ENCODE measurements around the gene MID1IP1. TPM values are rescaled to one million over a fixed set of nuclear protein-coding genes. Genes with fewer than 3 reads are reported as not detected.

MID1IP1 gene
- total and polyA plus RNA-seq, 4 experiments from 2014 or later: 11.9 to 73.8 (median 46.2) TPM

DNA sequence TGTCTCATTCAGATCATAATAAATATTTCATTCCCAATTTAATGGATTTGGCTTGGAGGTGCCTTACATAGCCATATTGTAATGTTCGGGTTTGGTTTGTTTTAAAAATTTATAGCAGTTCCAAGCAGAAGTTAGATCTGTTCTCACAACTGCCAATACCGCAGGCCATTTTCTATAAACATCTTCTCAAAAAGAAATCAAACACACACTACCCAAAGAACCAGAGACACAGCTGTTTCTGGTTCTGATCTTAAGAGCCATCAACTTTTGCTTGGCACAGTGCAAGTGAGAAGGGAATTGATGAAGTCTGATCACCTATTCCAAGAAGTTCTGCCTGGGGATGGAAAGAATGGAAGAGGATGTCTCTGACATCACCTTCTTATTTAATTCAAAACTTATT, 22.9 kb downstream of the MID1IP1 start:
- intact Hi-C loops (cut with micrococcal nuclease): no loop called here
- POLR2A ChIA-PET (ENCODE audit: partially characterized antibody): no interaction called here

GRCh38 chrX:38831949-38832348, 30.7 kb downstream of the MID1IP1 start:
- Histone ChIP-seq H3K4me1 (ENCODE audit: insufficient read depth, low read length) (no peaks in the 10 kb centered on the region), H3K36me3 (ENCODE audit: insufficient read depth, low read length) (no peaks in the 10 kb centered on the region), H3K9me3 (ENCODE audit: control insufficient read depth in 1 of 2, low read length in 2 of 2) (no peaks in the 10 kb centered on the region), H3K27ac (ENCODE audit: low read depth, low read length) (no peak overlapping the region), H3K4me3 (ENCODE audit: low read length in 2 of 2) (no peak overlapping the region), H3K27me3 (ENCODE audit: insufficient read depth, low read length) (no peaks in the 10 kb centered on the region)
- Mint-ChIP-seq H3K4me3 (no peak overlapping the region), H3K9me3 (no peaks in the 10 kb centered on the region), H3K27me3 (no peaks in the 10 kb centered on the region), H3K4me1 (peaks cover 0 to 3% (median 0%) of the 10 kb centered on the region in 4 donors), H3K36me3 (no peaks in the 10 kb centered on the region), H3K27ac (no peak overlapping the region)
- no peak for DNase-seq
- CTCF ChIA-PET (ENCODE audit: partially characterized antibody): no interaction called here
- POLR2A ChIA-PET (ENCODE audit: partially characterized antibody): interaction anchor here (0.8 kb wide), 1 partner anchor 28 kb away, joined by 3 read pairs; no protein-coding TSS in a partner anchor
- intact Hi-C loops (cut with micrococcal nuclease): no loop called here

More for the DNA sequence above, 22.9 kb downstream of the MID1IP1 start:
- peaks cover 0 to 3% (median 0%) of the 10 kb centered on the region in 8 donors for H3K9me3 Mint-ChIP-seq
- H3K27ac Mint-ChIP-seq: no peak overlapping the region
- CTCF ChIA-PET (ENCODE audit: partially characterized antibody): no interaction called here
- Histone ChIP-seq H3K27ac (ENCODE audit: low read depth, low read length) (no peak overlapping the region), H3K4me1 (ENCODE audit: insufficient read depth, low read length) (peaks cover 11% of the 10 kb centered on the region), H3K27me3 (ENCODE audit: insufficient read depth, low read length) (no peaks in the 10 kb centered on the region), H3K9me3 (ENCODE audit: control insufficient read depth in 1 of 2, low read length in 2 of 2) (no peaks in the 10 kb centered on the region), H3K36me3 (ENCODE audit: insufficient read depth, low read length) (no peaks in the 10 kb centered on the region), H3K4me3 (ENCODE audit: low read length in 2 of 2) (no peak overlapping the region)
- no peaks in the 10 kb centered on the region for H3K36me3 Mint-ChIP-seq
- no peaks in the 10 kb centered on the region for H3K4me1 Mint-ChIP-seq
- no peak overlapping the region for H3K4me3 Mint-ChIP-seq
- H3K27me3 Mint-ChIP-seq: peaks cover 0 to 1% of the 10 kb centered on the region in 2 donors
- no peak for DNase-seq

DNA sequence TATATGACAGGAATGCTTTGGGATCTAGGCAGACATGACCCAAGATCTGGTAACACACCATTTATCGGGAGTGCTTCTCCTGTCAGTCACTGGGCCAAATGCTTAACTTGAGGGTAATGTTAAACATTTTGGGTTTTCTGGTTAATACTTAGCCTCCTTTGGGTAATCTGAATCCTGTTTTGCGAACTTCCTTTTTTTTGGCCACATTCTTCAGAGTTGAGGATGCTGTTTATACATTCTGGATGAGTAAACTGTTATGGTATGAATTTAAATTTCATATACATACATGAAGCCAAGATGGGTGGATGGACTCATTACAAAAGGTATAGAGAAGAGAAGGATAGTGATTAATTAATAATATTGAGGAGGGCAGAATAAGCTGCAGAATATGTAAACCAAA, 36.1 kb downstream of the MID1IP1 start:
- Mint-ChIP-seq H3K27ac (no peak overlapping the region), H3K4me1 (peaks cover 0 to 3% (median 0%) of the 10 kb centered on the region in 4 donors), H3K9me3 (peaks cover 0 to 2% (median 0%) of the 10 kb centered on the region in 8 donors), H3K27me3 (no peaks in the 10 kb centered on the region), H3K36me3 (no peaks in the 10 kb centered on the region), H3K4me3 (no peak overlapping the region)
- H3K4me3 ChIP-seq (ENCODE audit: low read length in 2 of 2): no peak overlapping the region
- ChIA-PET CTCF (ENCODE audit: partially characterized antibody) (no interaction called here), POLR2A (ENCODE audit: partially characterized antibody) (interaction anchor here (0.6 kb wide), 1 partner anchor 821 kb away, joined by 3 read pairs; no protein-coding TSS in a partner anchor)
- intact Hi-C loops (cut with micrococcal nuclease): no loop called here
- no peak for DNase-seq
- no peaks in the 10 kb centered on the region for H3K27me3 ChIP-seq (ENCODE audit: insufficient read depth, low read length)
- no peaks in the 10 kb centered on the region for H3K9me3 ChIP-seq (ENCODE audit: control insufficient read depth in 1 of 2, low read length in 2 of 2)
- H3K4me1 ChIP-seq (ENCODE audit: insufficient read depth, low read length): no peaks in the 10 kb centered on the region
- H3K36me3 ChIP-seq (ENCODE audit: insufficient read depth, low read length): no peaks in the 10 kb centered on the region
- H3K27ac ChIP-seq (ENCODE audit: low read depth, low read length): no peak overlapping the region

DNA sequence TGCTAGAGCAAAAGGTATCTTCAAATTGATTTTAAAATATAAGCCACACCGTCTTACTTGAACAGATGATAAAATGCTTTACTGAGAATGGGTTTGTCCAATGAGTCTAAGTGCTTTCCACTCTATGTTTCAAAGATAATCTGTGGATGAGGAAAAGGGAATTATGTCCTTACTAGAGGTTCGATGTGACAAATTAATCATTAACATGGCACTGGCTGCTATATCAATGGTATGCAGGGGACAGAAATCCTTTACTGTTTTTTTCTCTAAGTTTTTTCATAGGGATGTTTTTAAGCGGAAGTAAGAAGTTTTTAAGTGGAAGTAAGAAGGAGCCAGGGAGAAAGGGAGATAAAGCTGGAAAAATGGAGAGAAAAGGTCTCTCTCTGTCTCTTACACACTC, 38.0 kb downstream of the MID1IP1 start:
- H3K4me3 ChIP-seq (ENCODE audit: low read length in 2 of 2): no peak overlapping the region
- intact Hi-C loops (cut with micrococcal nuclease): no loop called here
- ChIA-PET CTCF (ENCODE audit: partially characterized antibody) (no interaction called here), POLR2A (ENCODE audit: partially characterized antibody) (interaction anchor here (0.7 kb wide), 1 partner anchor 72 kb away, joined by 3 read pairs; no protein-coding TSS in a partner anchor)
- Mint-ChIP-seq H3K9me3 (peaks cover 0 to 2% (median 0%) of the 10 kb centered on the region in 8 donors), H3K4me3 (no peak overlapping the region), H3K36me3 (no peaks in the 10 kb centered on the region), H3K4me1 (no peaks in the 10 kb centered on the region), H3K27me3 (no peaks in the 10 kb centered on the region), H3K27ac (no peak overlapping the region)
- H3K27me3 ChIP-seq (ENCODE audit: insufficient read depth, low read length): no peaks in the 10 kb centered on the region
- H3K36me3 ChIP-seq (ENCODE audit: insufficient read depth, low read length): no peaks in the 10 kb centered on the region
- no peaks in the 10 kb centered on the region for H3K9me3 ChIP-seq (ENCODE audit: control insufficient read depth in 1 of 2, low read length in 2 of 2)
- no peak overlapping the region for H3K27ac ChIP-seq (ENCODE audit: low read depth, low read length)
- no peak for DNase-seq
- H3K4me1 ChIP-seq (ENCODE audit: insufficient read depth, low read length): no peaks in the 10 kb centered on the region

DNA sequence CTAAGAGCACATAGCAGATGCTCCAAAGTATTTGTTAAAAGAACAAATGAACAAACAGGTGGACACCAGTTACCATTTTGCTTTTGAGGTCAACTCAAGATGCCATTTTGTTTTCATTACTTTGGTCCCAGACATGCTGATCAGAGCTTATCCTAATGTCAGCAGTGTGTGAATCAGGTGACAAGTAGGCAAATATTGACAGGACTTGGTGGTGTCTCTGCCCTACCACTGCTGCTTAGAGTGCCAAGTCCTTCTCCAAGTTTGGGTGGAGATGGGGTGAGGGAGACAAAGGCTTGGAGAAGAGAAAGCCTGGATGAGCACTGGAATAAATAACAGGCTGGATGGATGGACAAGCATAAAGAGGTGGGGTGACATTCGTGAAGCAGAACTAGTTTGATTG, 38.7 kb downstream of the MID1IP1 start:
- POLR2A ChIA-PET (ENCODE audit: partially characterized antibody): no interaction called here
- Mint-ChIP-seq H3K4me1 (no peaks in the 10 kb centered on the region), H3K27me3 (no peaks in the 10 kb centered on the region), H3K9me3 (peaks cover 0 to 2% (median 0%) of the 10 kb centered on the region in 8 donors), H3K36me3 (no peaks in the 10 kb centered on the region), H3K27ac (no peak overlapping the region), H3K4me3 (no peak overlapping the region)
- Histone ChIP-seq H3K9me3 (ENCODE audit: control insufficient read depth in 1 of 2, low read length in 2 of 2) (no peaks in the 10 kb centered on the region), H3K4me3 (ENCODE audit: low read length in 2 of 2) (no peak overlapping the region), H3K36me3 (ENCODE audit: insufficient read depth, low read length) (no peaks in the 10 kb centered on the region), H3K4me1 (ENCODE audit: insufficient read depth, low read length) (no peaks in the 10 kb centered on the region), H3K27me3 (ENCODE audit: insufficient read depth, low read length) (no peaks in the 10 kb centered on the region), H3K27ac (ENCODE audit: low read depth, low read length) (no peak overlapping the region)
- DNase-seq: no peak
- intact Hi-C loops (cut with micrococcal nuclease): no loop called here
- CTCF ChIA-PET (ENCODE audit: partially characterized antibody): no interaction called here

DNA sequence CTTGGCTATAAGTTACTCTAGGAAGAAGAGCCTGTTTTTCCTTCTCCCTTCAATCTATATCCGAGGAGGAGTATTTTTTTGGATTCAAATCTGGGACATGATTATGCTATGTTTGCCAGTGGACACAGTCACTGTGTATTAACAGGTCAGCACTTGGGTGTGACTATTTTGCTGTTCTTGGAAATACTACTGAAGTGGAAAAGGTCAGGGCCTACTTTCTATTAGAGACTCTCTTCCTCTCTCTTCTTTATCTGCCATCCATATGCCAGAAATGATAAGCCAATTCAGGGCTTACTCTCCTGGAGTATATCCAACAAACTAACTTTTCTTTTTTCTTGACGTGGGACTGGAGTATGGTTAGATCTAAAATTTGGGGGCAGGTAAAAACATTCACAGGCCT, 40.5 kb downstream of the MID1IP1 start:
- Mint-ChIP-seq H3K4me1 (peaks cover 4 to 10% (median 8%) of the 10 kb centered on the region in 4 donors), H3K36me3 (no peaks in the 10 kb centered on the region), H3K27me3 (no peaks in the 10 kb centered on the region), H3K27ac (no peak overlapping the region), H3K9me3 (peaks cover 0 to 2% (median 0%) of the 10 kb centered on the region in 8 donors), H3K4me3 (no peak overlapping the region)
- CTCF ChIA-PET (ENCODE audit: partially characterized antibody): no interaction called here
- Histone ChIP-seq H3K9me3 (ENCODE audit: control insufficient read depth in 1 of 2, low read length in 2 of 2) (no peaks in the 10 kb centered on the region), H3K36me3 (ENCODE audit: insufficient read depth, low read length) (no peaks in the 10 kb centered on the region), H3K4me3 (ENCODE audit: low read length in 2 of 2) (no peak overlapping the region), H3K27me3 (ENCODE audit: insufficient read depth, low read length) (no peaks in the 10 kb centered on the region), H3K4me1 (ENCODE audit: insufficient read depth, low read length) (peaks cover 4% of the 10 kb centered on the region), H3K27ac (ENCODE audit: low read depth, low read length) (no peak overlapping the region)
- POLR2A ChIA-PET (ENCODE audit: partially characterized antibody): no interaction called here
- intact Hi-C loops (cut with micrococcal nuclease): no loop called here
- no peak for DNase-seq

GRCh38 chrX:38845426-38845825, 44.2 kb downstream of the MID1IP1 start:
- Histone ChIP-seq H3K9me3 (ENCODE audit: control insufficient read depth in 1 of 2, low read length in 2 of 2) (no peaks in the 10 kb centered on the region), H3K27me3 (ENCODE audit: insufficient read depth, low read length) (no peaks in the 10 kb centered on the region), H3K36me3 (ENCODE audit: insufficient read depth, low read length) (no peaks in the 10 kb centered on the region), H3K27ac (ENCODE audit: low read depth, low read length) (no peak overlapping the region), H3K4me3 (ENCODE audit: low read length in 2 of 2) (no peak overlapping the region), H3K4me1 (ENCODE audit: insufficient read depth, low read length) (peaks cover 4% of the 10 kb centered on the region)
- no peak for DNase-seq
- H3K9me3 Mint-ChIP-seq: no peaks in the 10 kb centered on the region
- intact Hi-C loops (cut with micrococcal nuclease): no loop called here
- CTCF ChIA-PET (ENCODE audit: partially characterized antibody): no interaction called here
- POLR2A ChIA-PET (ENCODE audit: partially characterized antibody): no interaction called here
- H3K4me1 Mint-ChIP-seq: peaks cover 4 to 13% (median 8%) of the 10 kb centered on the region in 4 donors
- H3K27ac Mint-ChIP-seq: no peak overlapping the region
- H3K27me3 Mint-ChIP-seq: no peaks in the 10 kb centered on the region
- no peaks in the 10 kb centered on the region for H3K36me3 Mint-ChIP-seq
- no peak overlapping the region for H3K4me3 Mint-ChIP-seq
